ENCODE data around the gene RASL11B.

DNA sequence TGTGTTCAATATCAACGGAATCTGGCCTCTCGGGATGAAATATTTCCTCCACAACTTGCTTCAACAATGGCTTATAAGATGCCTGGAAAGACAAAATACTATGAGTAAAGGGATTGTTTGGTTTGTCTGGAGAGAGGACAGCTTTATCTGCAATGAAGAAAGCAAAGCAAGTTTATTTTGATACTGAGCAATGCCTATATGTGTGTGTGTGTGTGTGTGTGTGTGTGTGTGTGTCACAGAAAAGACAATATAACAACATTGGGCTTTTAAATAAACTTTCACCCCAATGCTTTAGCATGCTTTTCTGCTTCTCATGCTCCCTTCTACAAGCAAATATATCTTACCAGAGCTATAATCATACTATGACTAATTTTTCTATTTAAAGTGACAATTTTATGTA is 45.4 kb downstream of the RASL11B start:
- TF ChIP-seq, protein P1, sequence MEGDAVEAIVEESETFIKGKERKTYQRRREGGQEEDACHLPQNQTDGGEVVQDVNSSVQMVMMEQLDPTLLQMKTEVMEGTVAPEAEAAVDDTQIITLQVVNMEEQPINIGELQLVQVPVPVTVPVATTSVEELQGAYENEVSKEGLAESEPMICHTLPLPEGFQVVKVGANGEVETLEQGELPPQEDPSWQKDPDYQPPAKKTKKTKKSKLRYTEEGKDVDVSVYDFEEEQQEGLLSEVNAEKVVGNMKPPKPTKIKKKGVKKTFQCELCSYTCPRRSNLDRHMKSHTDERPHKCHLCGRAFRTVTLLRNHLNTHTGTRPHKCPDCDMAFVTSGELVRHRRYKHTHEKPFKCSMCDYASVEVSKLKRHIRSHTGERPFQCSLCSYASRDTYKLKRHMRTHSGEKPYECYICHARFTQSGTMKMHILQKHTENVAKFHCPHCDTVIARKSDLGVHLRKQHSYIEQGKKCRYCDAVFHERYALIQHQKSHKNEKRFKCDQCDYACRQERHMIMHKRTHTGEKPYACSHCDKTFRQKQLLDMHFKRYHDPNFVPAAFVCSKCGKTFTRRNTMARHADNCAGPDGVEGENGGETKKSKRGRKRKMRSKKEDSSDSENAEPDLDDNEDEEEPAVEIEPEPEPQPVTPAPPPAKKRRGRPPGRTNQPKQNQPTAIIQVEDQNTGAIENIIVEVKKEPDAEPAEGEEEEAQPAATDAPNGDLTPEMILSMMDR (optimal IDR thresholded peaks at IDR 0.05 in 1 of 3, IDR thresholded peaks at IDR 0.05 in 1 of 3, conservative IDR thresholded peaks at IDR 0.05 in 1 of 3; ENCODE audit: extremely low read depth in 1 of 3, insufficient read depth in 2 of 3, low read length in 3 of 3) = no peak
- no peak for TF ChIP-seq EZH2 (IDR thresholded peaks at IDR 0.05; ENCODE audit: low read length)

Data from keratinocyte (primary cell).